H1 (cell line): ENCODE measurements around the gene UNK. TPM values are rescaled to one million over a fixed set of nuclear protein-coding genes. Genes with fewer than 3 reads are reported as not detected.

ENCODE experiments used
- CTCF ChIA-PET: fragments of 300-600 bp; sonication (Branson Sonifier 250); formaldehyde crosslinking; loops from one replicate; lab custom pipeline; 2021; ENCODE audit not compliant: partially characterized antibody; lab: Charles Lee
- POLR2A ChIA-PET: fragments of 300-600 bp; sonication (Branson Sonifier 250); formaldehyde crosslinking; loops from one replicate; lab custom pipeline; 2021; ENCODE audit warnings: inconsistent platforms; ENCODE audit not compliant: partially characterized antibody; lab: Charles Lee
- DNase-seq, 2 experiments: peaks; one replicate each; pipeline versions ENCODE4 v3.0.0 to v3.0.0-alpha.2; 2010 to 2022; ENCODE audit warnings: low spot score in 2 of 2, low read depth in 1 of 2, mixed read lengths in 1 of 2
- FAIRE-seq: peaks from 2 replicates; lab custom pipeline; 2011; peaks lifted over from hg19 to GRCh38; lab: Jason Lieb, UNC
- H2AFZ ChIP-seq: 2 replicates; pipeline ENCODE4 v1.8.1; 2012; ENCODE audit warnings: low read length, inconsistent platforms
- H2AK5ac ChIP-seq: 2 replicates; pipeline ENCODE4 v1.6.1; 2013; ENCODE audit warnings: low read depth, low read length
- H2BK120ac ChIP-seq: replicated peaks from 2 replicates; pipeline ENCODE3; 2013; ENCODE audit warnings: low read depth, low read length, inconsistent platforms
- H2BK12ac ChIP-seq: 2 replicates; pipeline ENCODE4 v1.6.1; 2013; ENCODE audit warnings: low read depth, low read length
- H2BK15ac ChIP-seq: 2 replicates; pipeline ENCODE4 v1.6.1; 2013; ENCODE audit warnings: low read length
- H2BK20ac ChIP-seq: 2 replicates; pipeline ENCODE4 v1.6.1; 2013; ENCODE audit warnings: low read length
- H2BK5ac ChIP-seq: 2 replicates; pipeline ENCODE4 v1.6.1; 2013; ENCODE audit warnings: low read depth, low read length
- H3K14ac ChIP-seq: 2 replicates; pipeline ENCODE4 v1.6.1; 2013; ENCODE audit warnings: inconsistent platforms; ENCODE audit not compliant: insufficient read length
- H3K18ac ChIP-seq: 2 replicates; pipeline ENCODE4 v1.6.1; 2013; ENCODE audit warnings: low read length; ENCODE audit errors: extremely low read depth
- H3K23ac ChIP-seq: 2 replicates; pipeline ENCODE4 v1.6.1; 2013; ENCODE audit warnings: inconsistent platforms; ENCODE audit not compliant: insufficient read length
- H3K23me2 ChIP-seq: 2 replicates; pipeline ENCODE4 v1.6.1; 2013; ENCODE audit warnings: low read depth, low read length
- H3K27ac ChIP-seq: 2 replicates; pipeline ENCODE4 v1.6.1; 2011; ENCODE audit warnings: low read depth, low read length, inconsistent platforms
- H3K27me3 ChIP-seq, 4 experiments: replicated peaks in 1 of 4; 1 replicate in 1 of 4; 2 replicates in 3 of 4; pipeline versions ENCODE4 v1.6.1 to v1.8.1; 2011 to 2013; ENCODE audit warnings: low read length in 3 of 4, mild to moderate bottlenecking in 3 of 4, inconsistent platforms in 2 of 4, mixed read lengths in 2 of 4, moderate library complexity in 1 of 4; ENCODE audit not compliant: control insufficient read depth in 3 of 4, insufficient read depth in 3 of 4; ENCODE audit errors: extremely low read depth in 1 of 4
- H3K36me3 ChIP-seq, 4 experiments: 2 replicates each; pipeline versions ENCODE4 v1.6.1 to v1.8.1; 2011 to 2013; ENCODE audit warnings: mild to moderate bottlenecking in 4 of 4, low read length in 3 of 4, moderate library complexity in 2 of 4, control low read depth in 1 of 4, inconsistent platforms in 1 of 4; ENCODE audit not compliant: insufficient read depth in 4 of 4, control insufficient read depth in 2 of 4
- H3K4ac ChIP-seq: replicated peaks from 2 replicates; pipeline ENCODE3; 2013; ENCODE audit warnings: low read length, low read depth, mixed read lengths, inconsistent platforms; ENCODE audit not compliant: insufficient read length
- H3K4me1 ChIP-seq, 4 experiments: replicated peaks in 1 of 4; 1 replicate in 1 of 4; 2 replicates in 3 of 4; pipeline versions ENCODE4 v1.6.1 to v1.8.1; 2011 to 2013; ENCODE audit warnings: low read length in 3 of 4, inconsistent platforms in 2 of 4, mixed read lengths in 1 of 4; ENCODE audit not compliant: insufficient read depth in 4 of 4, control insufficient read depth in 3 of 4
- H3K4me2 ChIP-seq, 2 experiments: 2 replicates each; pipeline versions ENCODE4 v1.6.1 to v1.8.1; 2011 to 2013; ENCODE audit warnings: low read depth in 2 of 2, low read length in 2 of 2, control low read depth in 1 of 2, inconsistent platforms in 1 of 2, mild to moderate bottlenecking in 1 of 2; ENCODE audit not compliant: insufficient read depth in 1 of 2
- H3K4me3 ChIP-seq, 4 experiments: fragments of 200-600, 300-600 bp in 1 of 4; sonication (generic), shearing (Covaris generic), sonication (Bioruptor Twin) in 1 of 4; 2 replicates each; pipeline versions ENCODE4 v1.5.1 to v1.8.1; 2011 to 2016; ENCODE audit warnings: low read length in 4 of 4, low read depth in 3 of 4, control low read depth in 2 of 4, inconsistent platforms in 2 of 4, mild to moderate bottlenecking in 2 of 4, mixed read lengths in 1 of 4, moderate library complexity in 1 of 4; ENCODE audit not compliant: insufficient read depth in 2 of 4; ENCODE audit errors: extremely low read depth in 1 of 4
- H3K56ac ChIP-seq: replicated peaks from 2 replicates; pipeline ENCODE3; 2013; ENCODE audit warnings: low read depth, mild to moderate bottlenecking, mixed read lengths, low read length, inconsistent platforms; ENCODE audit not compliant: insufficient read length
- H3K79me1 ChIP-seq: 2 replicates; pipeline ENCODE4 v1.6.1; 2013; ENCODE audit warnings: low read depth, low read length, control low read depth
- H3K79me2 ChIP-seq, 2 experiments: 2 replicates each; pipeline versions ENCODE4 v1.6.1 to v1.8.1; 2012 to 2013; ENCODE audit warnings: low read length in 2 of 2, mild to moderate bottlenecking in 2 of 2, inconsistent platforms in 1 of 2; ENCODE audit not compliant: insufficient read depth in 2 of 2, control insufficient read depth in 1 of 2
- H3K9ac ChIP-seq, 4 experiments: replicated peaks in 1 of 4; 1 replicate in 1 of 4; 2 replicates in 3 of 4; pipeline versions ENCODE4 v1.6.1 to v1.8.1; 2011 to 2013; ENCODE audit warnings: low read depth in 3 of 4, low read length in 3 of 4, control low read depth in 2 of 4, mild to moderate bottlenecking in 2 of 4, moderate library complexity in 2 of 4, inconsistent platforms in 1 of 4; ENCODE audit errors: extremely low read depth in 1 of 4
- H3K9me3 ChIP-seq, 2 experiments: 2 replicates each; pipeline versions ENCODE4 v1.6.1 to v1.8.1; 2012 to 2013; ENCODE audit warnings: mild to moderate bottlenecking in 2 of 2, moderate library complexity in 2 of 2, control low read depth in 1 of 2, inconsistent platforms in 1 of 2, low read depth in 1 of 2, low read length in 1 of 2, mixed read lengths in 1 of 2; ENCODE audit not compliant: insufficient read depth in 2 of 2
- H4K20me1 ChIP-seq, 2 experiments: replicated peaks in 1 of 2; 2 replicates each; pipeline versions ENCODE3 to v1.8.1; 2011 to 2013; ENCODE audit warnings: inconsistent platforms in 2 of 2, low read length in 2 of 2, mild to moderate bottlenecking in 1 of 2; ENCODE audit not compliant: insufficient read depth in 2 of 2, control insufficient read depth in 1 of 2
- H4K5ac ChIP-seq: 2 replicates; pipeline ENCODE4 v1.6.1; 2013; ENCODE audit warnings: low read length, low read depth, mixed read lengths, inconsistent platforms; ENCODE audit not compliant: insufficient read length
- H4K8ac ChIP-seq: 2 replicates; pipeline ENCODE4 v1.8.0; 2013; ENCODE audit warnings: mild to moderate bottlenecking, moderate library complexity, low read length, inconsistent platforms; ENCODE audit not compliant: insufficient read depth; ENCODE audit errors: extremely low read depth
- H4K91ac ChIP-seq: replicated peaks from 2 replicates; pipeline ENCODE3; 2013; ENCODE audit warnings: low read length, mixed read lengths, inconsistent platforms; ENCODE audit not compliant: insufficient read length
- CHD1 ChIP-seq: IDR thresholded peaks from 2 replicates; pipeline ENCODE4 v1.6.1; 2012; ENCODE audit warnings: low read depth, low read length, improper control_type of control experiment
- EGR1 ChIP-seq: IDR thresholded peaks from 2 replicates; pipeline ENCODE4 v1.6.1; 2011; ENCODE audit warnings: low read depth, low read length, borderline replicate concordance
- EP300 ChIP-seq, 2 experiments: IDR thresholded peaks; 1 replicate in 1 of 2; 2 replicates in 1 of 2; pipeline ENCODE4 v1.6.1; 2011 to 2012; ENCODE audit warnings: low read depth in 2 of 2, low read length in 2 of 2, mild to moderate bottlenecking in 2 of 2, borderline replicate concordance in 1 of 2, inconsistent platforms in 1 of 2, moderate library complexity in 1 of 2
- POLR2AphosphoS5 ChIP-seq: IDR thresholded peaks from 2 replicates; pipeline ENCODE4 v1.6.1; 2011; ENCODE audit warnings: low read depth, low read length
- RAD21 ChIP-seq, 2 experiments: IDR thresholded peaks in 1 of 2; conservative IDR thresholded peaks in 1 of 2; 2 replicates each; pipeline ENCODE4 v1.6.1; 2011; ENCODE audit warnings: low read depth in 2 of 2, low read length in 2 of 2, improper control_type of control experiment in 1 of 2, inconsistent platforms in 1 of 2, mild to moderate bottlenecking in 1 of 2, moderate library complexity in 1 of 2
- SIRT6 ChIP-seq: IDR thresholded peaks from one replicate; pipeline ENCODE4 v1.7.1; 2012; ENCODE audit warnings: low read length, inconsistent platforms
- SUZ12 ChIP-seq: fragments of 200-600 bp; sonication (generic); IDR thresholded peaks from 2 replicates; pipeline ENCODE4 v1.6.1; 2012; ENCODE audit warnings: mild to moderate bottlenecking, inconsistent platforms, low read length, moderate library complexity, mixed read lengths
- TBP ChIP-seq: IDR thresholded peaks from 2 replicates; pipeline ENCODE4 v1.6.1; 2011; ENCODE audit warnings: low read depth, low read length, improper control_type of control experiment
- WGBS, 2 experiments: shearing (Covaris generic) in 1 of 2; methylation state at CpG; one replicate each; pipeline versions ENCODE4 v1.1.6 to v1.1.7; 2013 to 2015; ENCODE audit warnings: low lambda C conversion rate in 2 of 2, mixed read lengths in 2 of 2, inconsistent platforms in 1 of 2, low coverage in 1 of 2, missing lambda C conversion rate in 1 of 2; ENCODE audit not compliant: insufficient replicate concordance in 2 of 2, insufficient coverage in 1 of 2, insufficient read length in 1 of 2; ENCODE audit errors: extremely low coverage in 1 of 2, missing lambda C conversion rate in 1 of 2; 5-methylcytosine and 5-hydroxymethylcytosine counted together
- polyA plus RNA-seq, 7 experiments: library from polyadenylated mRNA; depleted of rRNA in 3 of 7; stranded (reverse) in 5 of 7; unstranded in 2 of 7; fragments of >200 nt in 5 of 7; fragments of 200-250 nt in 2 of 7; gene quantifications; 1 replicate in 5 of 7; 2 replicates in 1 of 7; 4 replicates in 1 of 7; pipeline versions ENCODE4 v1.2.1 to v1.2.3, GENCODE V29; 2011 to 2013; ENCODE audit warnings: missing spikeins in 2 of 7, mixed read lengths in 2 of 7
- total RNA-seq: library from RNA; stranded (reverse); fragmentation: NEBNext Ultra II Directional; extraction: Animal tissue kit (Norgen Biotek cat#: 25700); gene quantifications from 2 replicates; pipeline ENCODE4 v1.2.1, GENCODE V29; 2021
- TF ChIP-seq, protein P1 (sequence below): IDR thresholded peaks from 2 replicates; pipeline ENCODE4 v1.6.1; 2012; ENCODE audit warnings: inconsistent platforms

UNK gene
- total and polyA plus RNA-seq, 2 of the 8 experiments (the other 6 are each of a cell fraction or from before 2014, with no cell fraction given) = 24.2 to 33.3 TPM

DNA sequence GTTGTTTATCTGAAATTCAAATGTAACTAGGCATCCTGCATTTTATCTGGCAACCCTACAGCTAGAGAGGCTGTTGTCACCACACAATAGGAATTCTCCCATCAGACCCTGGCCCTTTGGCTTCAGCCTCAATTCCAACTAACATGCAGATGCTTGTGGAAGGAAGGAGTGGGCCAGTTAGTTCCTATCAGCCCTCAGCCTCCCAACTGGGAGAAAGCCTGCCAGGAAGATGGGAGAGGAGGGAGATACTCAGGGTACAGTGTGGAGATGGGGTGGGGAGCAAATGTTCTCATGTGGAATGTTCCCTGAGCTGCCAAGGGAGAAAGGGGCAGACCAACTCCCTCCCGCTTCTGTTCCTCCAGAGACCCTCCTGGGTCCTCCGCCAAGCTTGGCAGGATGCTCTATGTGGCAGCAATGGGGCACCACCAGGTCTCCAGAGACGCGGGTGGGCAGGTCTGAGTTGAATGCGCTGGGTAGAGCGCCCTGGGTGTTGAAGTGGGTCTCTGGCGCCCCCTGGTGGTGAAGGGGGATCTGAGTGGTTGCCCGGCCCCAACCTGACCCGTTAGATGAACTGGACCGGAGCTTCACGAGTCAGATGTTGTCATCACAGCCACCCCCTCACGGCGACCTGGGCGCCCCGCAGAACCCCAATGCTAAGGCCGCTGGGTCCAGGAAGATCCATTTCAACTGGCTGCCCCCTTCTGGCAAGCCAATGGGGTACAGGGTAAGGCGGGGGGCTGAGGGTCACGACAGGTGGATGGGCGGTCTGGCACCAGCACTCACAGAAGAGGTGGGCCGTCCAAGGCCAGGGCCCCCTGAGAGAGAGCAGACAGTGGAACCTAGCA lies 34.8 kb upstream of the UNK start:
- no peak overlapping the region for H4K91ac ChIP-seq
- no peak overlapping the region for H3K4me3 ChIP-seq
- peak overlapping the region in 1 of 2 experiments; percentile 44; a peak in 1 of 4 replicates for H3K4me2 ChIP-seq
- no peaks in the 10 kb centered on the region for H3K79me2 ChIP-seq
- no peak overlapping the region for H3K56ac ChIP-seq
- peaks cover 0 to 5% (median 2%) of the 10 kb centered on the region in 4 experiments; a peak in 4 of 7 replicates for H3K4me1 ChIP-seq
- peak; percentile 54 to 98 for DNase-seq
- no peak overlapping the region for H2AK5ac ChIP-seq
- H3K27me3 ChIP-seq = peaks cover 0 to 2% (median 0%) of the 10 kb centered on the region in 4 experiments; a peak in 1 of 7 replicates
- H3K23me2 ChIP-seq = no peaks in the 10 kb centered on the region; the same call in 1 of the 2 replicates
- no peak overlapping the region for H3K14ac ChIP-seq
- H3K9ac ChIP-seq = no peak overlapping the region
- no peak overlapping the region for H2BK20ac ChIP-seq
- H3K79me1 ChIP-seq = no peaks in the 10 kb centered on the region
- no peak overlapping the region for H3K4ac ChIP-seq
- H2BK120ac ChIP-seq = no peak overlapping the region
- no peak overlapping the region for H3K18ac ChIP-seq
- no peak for FAIRE-seq
- H2BK15ac ChIP-seq = no peak overlapping the region
- peaks cover 0 to 4% of the 10 kb centered on the region in 2 experiments for H4K20me1 ChIP-seq
- H2BK12ac ChIP-seq = no peak overlapping the region
- POLR2A ChIA-PET = interaction anchor here (0.6 to 2.6 kb wide), 13 partner anchors 10 to 115 kb away, joined by 3 to 11 read pairs (median 3); partner anchors contain the start of gene ITGB4
- H3K27ac ChIP-seq = no peak overlapping the region
- H4K8ac ChIP-seq = no peak overlapping the region; the same call in 1 of the 2 replicates
- no peaks in the 10 kb centered on the region for H3K36me3 ChIP-seq
- H2BK5ac ChIP-seq = no peak overlapping the region
- WGBS, 2 experiments = 28% methylated on average over 20 of the region's 20 CpGs; no CpG with 5 or more reads in 1 of the 2 experiments
- H3K9me3 ChIP-seq = no peaks in the 10 kb centered on the region
- H2AFZ ChIP-seq = peak overlapping the region; percentile 95
- H4K5ac ChIP-seq = no peak overlapping the region
- no peak overlapping the region for H3K23ac ChIP-seq
- CTCF ChIA-PET = interaction anchor here (0.7 to 19.5 kb wide), 37 partner anchors 12 to 268 kb away, joined by 3 to 359 read pairs (median 22); partner anchors contain the start of genes GALK1, ITGB4, MYO15B and RECQL5
- TF ChIP-seq CHD1 = no peak
- TF ChIP-seq POLR2AphosphoS5 = no peak
- no peak for TF ChIP-seq SIRT6
- no peak for TF ChIP-seq SUZ12
- TF ChIP-seq RAD21 (IDR thresholded peaks at IDR 0.05 in 1 of 2, conservative IDR thresholded peaks at IDR 0.05 in 1 of 2; ENCODE audit: low read depth in 2 of 2, low read length in 2 of 2) = peak; percentile 76 to 81
- TF ChIP-seq, protein P1, sequence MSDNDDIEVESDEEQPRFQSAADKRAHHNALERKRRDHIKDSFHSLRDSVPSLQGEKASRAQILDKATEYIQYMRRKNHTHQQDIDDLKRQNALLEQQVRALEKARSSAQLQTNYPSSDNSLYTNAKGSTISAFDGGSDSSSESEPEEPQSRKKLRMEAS = no peak
- TF ChIP-seq EGR1 = no peak
- TF ChIP-seq TBP = no peak
- no peak for TF ChIP-seq EP300 (IDR thresholded peaks at IDR 0.05; ENCODE audit: borderline replicate concordance in 1 of 2, low read depth in 2 of 2, low read length in 2 of 2)
